OCI-LY3 (cell line): ENCODE results near the gene GLP2R.
A peak's percentile ranks its signal among the peaks of the same experiment; 100 is the strongest.

Experiments
- H2AFZ ChIP-seq: fragments of 200-600, 300-600 bp; shearing (Covaris generic); 2 replicates; pipeline ENCODE4 v1.6.0; 2014; ENCODE audit warnings: antibody characterized with exemption, low read depth, low read length
- H3K27ac ChIP-seq: fragments of 200-600, 300-600 bp; sonication (generic); 2 replicates; pipeline ENCODE4 v1.5.1; 2014; ENCODE audit warnings: mild to moderate bottlenecking, low read length, moderate library complexity, mixed read lengths
- H3K27me3 ChIP-seq: fragments of 200-600, 300-600 bp; sonication (generic); 2 replicates; pipeline ENCODE4 v1.6.1; 2014; ENCODE audit warnings: low read depth, low read length, mixed read lengths
- H3K36me3 ChIP-seq: fragments of 200-600, 300-600 bp; sonication (generic); replicated peaks from 2 replicates; pipeline ENCODE3; 2014; ENCODE audit warnings: low read depth, low read length, mixed read lengths
- H3K4me1 ChIP-seq: fragments of 300-600, 200-600 bp; sonication (generic); 2 replicates; pipeline ENCODE4 v1.6.1; 2014; ENCODE audit warnings: low read length, mixed read lengths
- H3K4me2 ChIP-seq: fragments of 200-600, 300-600 bp; sonication (generic); 2 replicates; pipeline ENCODE4 v1.6.1; 2014; ENCODE audit warnings: low read length, mixed read lengths
- H3K4me3 ChIP-seq: fragments of 300-600, 200-600 bp; sonication (generic); 2 replicates; pipeline ENCODE4 v1.5.1; 2014; ENCODE audit warnings: antibody characterized with exemption, mild to moderate bottlenecking, low read length, moderate library complexity
- H3K79me2 ChIP-seq: fragments of 300-600, 200-600 bp; shearing (Covaris generic); 2 replicates; pipeline ENCODE4 v1.6.1; 2014; ENCODE audit warnings: mild to moderate bottlenecking, low read length, mixed read lengths
- H3K9ac ChIP-seq: fragments of 300-600, 200-600 bp; shearing (Covaris generic); 2 replicates; pipeline ENCODE4 v1.6.0; 2014; ENCODE audit warnings: mild to moderate bottlenecking, low read length, moderate library complexity
- H3K9me3 ChIP-seq: fragments of 200-600, 300-600 bp; shearing (Covaris generic); 2 replicates; pipeline ENCODE4 v1.6.1; 2014; ENCODE audit warnings: low read length, mixed read lengths; ENCODE audit not compliant: insufficient read depth
- H4K20me1 ChIP-seq: fragments of 200-600, 300-600 bp; sonication (generic); 2 replicates; pipeline ENCODE4 v1.6.1; 2016; ENCODE audit warnings: low read length, mixed read lengths; ENCODE audit not compliant: insufficient read depth
- EZH2phosphoT487 ChIP-seq: fragments of 200-600 bp; shearing (Covaris generic); IDR thresholded peaks from 2 replicates; pipeline ENCODE4 v1.6.1; 2018; ENCODE audit warnings: antibody characterized with exemption, mixed run types, low read depth
- TF ChIP-seq, protein P1 (sequence below): fragments of 200-600, 300-600 bp; sonication (generic); IDR thresholded peaks from 2 replicates; pipeline ENCODE4 v1.5.1; 2014; ENCODE audit warnings: antibody characterized with exemption, low read length, low read depth

GLP2R gene

DNA sequence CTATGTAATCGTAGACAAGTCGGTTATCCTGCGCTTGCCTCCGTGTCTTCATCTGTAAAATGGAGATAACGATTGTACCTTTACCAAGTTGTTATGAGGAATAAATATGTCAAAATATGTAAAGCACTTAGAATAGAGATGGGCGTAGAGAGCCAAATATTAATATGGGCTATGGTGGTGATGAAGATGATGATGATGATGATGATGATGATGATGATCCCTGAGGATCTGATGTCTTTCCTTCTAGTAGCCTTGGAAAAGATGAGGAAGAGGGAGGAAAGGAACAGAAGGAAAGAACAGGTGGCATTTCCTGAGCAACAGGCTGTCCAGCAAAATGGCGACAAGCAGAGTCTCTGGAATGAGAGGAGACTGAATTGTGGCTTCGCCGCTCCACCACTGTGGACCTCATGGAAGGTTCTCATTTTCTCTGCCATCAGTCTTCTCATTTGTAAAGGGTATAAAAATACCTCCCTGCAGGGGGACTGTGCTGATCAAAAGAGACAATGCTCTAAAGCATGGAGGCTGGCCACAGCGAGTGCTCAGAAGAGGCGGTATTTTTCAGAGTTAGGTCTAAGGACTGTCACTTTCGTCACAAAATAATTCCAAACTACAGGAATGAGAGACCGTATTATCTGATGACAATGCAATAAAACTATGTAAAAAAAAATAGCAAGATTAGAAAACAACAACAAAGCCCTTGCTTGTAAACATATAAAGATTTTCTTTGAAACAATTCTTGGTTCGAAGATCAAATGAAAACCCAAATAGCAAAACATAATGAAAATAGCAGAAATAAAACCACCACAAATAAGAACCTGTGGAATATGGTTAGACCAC, 96.5 kb downstream of the GLP2R start:
- H3K9me3 ChIP-seq = no peaks in the 10 kb centered on the region
- no peak overlapping the region for H3K9ac ChIP-seq
- no peaks in the 10 kb centered on the region for H3K79me2 ChIP-seq
- no peak overlapping the region for H3K4me2 ChIP-seq
- no peak overlapping the region for H3K4me3 ChIP-seq
- no peaks in the 10 kb centered on the region for H4K20me1 ChIP-seq
- no peaks in the 10 kb centered on the region for H3K27me3 ChIP-seq
- TF ChIP-seq, protein P1, sequence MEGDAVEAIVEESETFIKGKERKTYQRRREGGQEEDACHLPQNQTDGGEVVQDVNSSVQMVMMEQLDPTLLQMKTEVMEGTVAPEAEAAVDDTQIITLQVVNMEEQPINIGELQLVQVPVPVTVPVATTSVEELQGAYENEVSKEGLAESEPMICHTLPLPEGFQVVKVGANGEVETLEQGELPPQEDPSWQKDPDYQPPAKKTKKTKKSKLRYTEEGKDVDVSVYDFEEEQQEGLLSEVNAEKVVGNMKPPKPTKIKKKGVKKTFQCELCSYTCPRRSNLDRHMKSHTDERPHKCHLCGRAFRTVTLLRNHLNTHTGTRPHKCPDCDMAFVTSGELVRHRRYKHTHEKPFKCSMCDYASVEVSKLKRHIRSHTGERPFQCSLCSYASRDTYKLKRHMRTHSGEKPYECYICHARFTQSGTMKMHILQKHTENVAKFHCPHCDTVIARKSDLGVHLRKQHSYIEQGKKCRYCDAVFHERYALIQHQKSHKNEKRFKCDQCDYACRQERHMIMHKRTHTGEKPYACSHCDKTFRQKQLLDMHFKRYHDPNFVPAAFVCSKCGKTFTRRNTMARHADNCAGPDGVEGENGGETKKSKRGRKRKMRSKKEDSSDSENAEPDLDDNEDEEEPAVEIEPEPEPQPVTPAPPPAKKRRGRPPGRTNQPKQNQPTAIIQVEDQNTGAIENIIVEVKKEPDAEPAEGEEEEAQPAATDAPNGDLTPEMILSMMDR = no peak
- H2AFZ ChIP-seq = no peak overlapping the region
- H3K4me1 ChIP-seq = no peaks in the 10 kb centered on the region
- no peak overlapping the region for H3K27ac ChIP-seq
- H3K36me3 ChIP-seq = no peaks in the 10 kb centered on the region

DNA sequence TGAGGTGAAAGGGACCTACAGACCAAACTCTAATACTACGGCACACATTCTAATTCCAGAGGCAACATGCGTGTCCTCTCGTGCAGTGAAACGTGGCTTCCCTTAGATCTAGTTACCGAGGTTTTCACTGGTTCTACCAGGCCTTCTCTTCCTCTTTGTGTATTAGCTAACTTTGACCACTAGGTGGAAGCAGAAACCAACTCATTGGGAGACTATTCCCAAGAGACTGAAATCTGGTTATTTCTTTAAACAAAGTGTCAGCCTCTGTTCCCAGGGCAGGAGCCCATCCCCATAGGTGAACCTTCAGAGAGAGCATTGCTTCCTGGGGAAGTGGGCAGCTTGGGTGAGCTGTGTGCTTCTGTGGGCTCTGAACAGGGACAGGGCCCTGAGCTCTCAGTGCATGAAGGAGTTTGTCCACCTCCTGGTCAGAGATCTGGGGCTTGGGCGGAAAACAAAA, 99.0 kb downstream of the GLP2R start:
- Histone ChIP-seq H3K27ac (no peak overlapping the region), H3K79me2 (no peaks in the 10 kb centered on the region), H3K4me2 (no peak overlapping the region), H3K27me3 (no peaks in the 10 kb centered on the region), H3K9ac (no peak overlapping the region), H2AFZ (no peak overlapping the region), H3K4me1 (no peaks in the 10 kb centered on the region), H3K36me3 (no peaks in the 10 kb centered on the region), H4K20me1 (no peaks in the 10 kb centered on the region), H3K4me3 (no peak overlapping the region), H3K9me3 (no peaks in the 10 kb centered on the region)
- TF ChIP-seq EZH2phosphoT487 = no peak
- TF ChIP-seq, protein P1 = peak; percentile 66

DNA sequence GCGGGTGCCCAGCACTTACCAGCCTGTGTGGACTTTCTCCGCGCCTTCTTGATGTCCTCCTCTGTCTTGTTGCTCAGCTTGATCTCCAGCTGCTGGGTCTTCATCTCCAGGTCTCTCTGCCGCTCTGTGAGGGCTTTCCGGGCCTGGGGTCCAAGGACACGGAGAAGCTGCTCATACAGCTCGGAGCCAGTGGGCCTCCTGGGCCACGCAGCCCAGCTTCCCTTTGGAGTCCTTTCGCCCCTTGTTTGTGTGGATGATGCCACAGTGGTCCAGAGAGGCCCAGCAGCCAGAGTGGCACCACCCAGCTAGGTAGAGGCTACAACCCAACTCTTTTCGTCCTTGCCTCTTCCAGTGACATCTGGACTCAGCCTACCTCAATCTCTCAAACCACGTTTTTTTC, 99.7 kb downstream of the GLP2R start:
- no peak overlapping the region for H3K9ac ChIP-seq
- no peaks in the 10 kb centered on the region for H3K36me3 ChIP-seq

GRCh38 chr17:9926150-9926804, 100.6 kb downstream of the GLP2R start:
- no peak overlapping the region for H3K27ac ChIP-seq
- H3K36me3 ChIP-seq = no peaks in the 10 kb centered on the region
- H2AFZ ChIP-seq = no peak overlapping the region
- H3K79me2 ChIP-seq = no peaks in the 10 kb centered on the region
- no peaks in the 10 kb centered on the region for H4K20me1 ChIP-seq
- H3K9me3 ChIP-seq = no peaks in the 10 kb centered on the region
- TF ChIP-seq EZH2phosphoT487 = no peak
- TF ChIP-seq, protein P1 = no peak
- no peaks in the 10 kb centered on the region for H3K27me3 ChIP-seq
- H3K4me2 ChIP-seq = no peak overlapping the region
- H3K4me3 ChIP-seq = no peak overlapping the region
- H3K4me1 ChIP-seq = no peaks in the 10 kb centered on the region
- no peak overlapping the region for H3K9ac ChIP-seq

More for the DNA sequence above, 99.7 kb downstream of the GLP2R start:
- Histone ChIP-seq H3K9me3 (no peaks in the 10 kb centered on the region), H3K4me3 (no peak overlapping the region), H3K79me2 (no peaks in the 10 kb centered on the region), H3K4me1 (no peaks in the 10 kb centered on the region), H3K27me3 (no peaks in the 10 kb centered on the region), H3K4me2 (no peak overlapping the region), H4K20me1 (no peaks in the 10 kb centered on the region), H2AFZ (no peak overlapping the region), H3K27ac (no peak overlapping the region)
- no peak for TF ChIP-seq EZH2phosphoT487
- TF ChIP-seq, protein P1 = no peak
